Hematopoietic multipotent progenitor cell treated with erythropoietin and hydrocortisone succinate and interleukin-3 and kit ligand, for 8 days (in vitro differentiated cells): ENCODE data around the gene LYZL4.
A peak's percentile ranks its signal among the peaks of the same experiment; 100 is the strongest.

ENCODE experiments used
- DNase-seq: peaks from one replicate; pipeline ENCODE4 v3.0.0-alpha.2; 2015

Gene LYZL4

DNA sequence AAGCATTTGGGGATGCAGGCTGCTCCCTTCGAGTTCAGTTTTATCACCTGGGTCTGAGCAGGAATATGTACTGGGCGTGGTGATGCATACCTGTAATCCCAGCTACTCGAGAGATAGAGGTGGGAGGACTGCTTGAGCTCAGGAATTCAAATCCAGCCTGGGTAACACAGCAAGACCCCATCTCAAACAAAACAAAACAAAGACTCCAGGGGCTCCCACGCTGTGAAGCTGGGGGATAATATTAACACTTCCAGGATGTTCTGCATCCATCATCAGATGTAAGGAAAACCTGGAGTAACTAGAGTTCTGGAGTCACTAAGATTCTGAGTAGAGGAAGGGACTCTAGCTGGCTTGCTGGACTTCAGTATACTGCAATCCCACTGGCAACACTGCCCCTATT lies 40.6 kb downstream of the LYZL4 start:
- no peak for DNase-seq

DNA sequence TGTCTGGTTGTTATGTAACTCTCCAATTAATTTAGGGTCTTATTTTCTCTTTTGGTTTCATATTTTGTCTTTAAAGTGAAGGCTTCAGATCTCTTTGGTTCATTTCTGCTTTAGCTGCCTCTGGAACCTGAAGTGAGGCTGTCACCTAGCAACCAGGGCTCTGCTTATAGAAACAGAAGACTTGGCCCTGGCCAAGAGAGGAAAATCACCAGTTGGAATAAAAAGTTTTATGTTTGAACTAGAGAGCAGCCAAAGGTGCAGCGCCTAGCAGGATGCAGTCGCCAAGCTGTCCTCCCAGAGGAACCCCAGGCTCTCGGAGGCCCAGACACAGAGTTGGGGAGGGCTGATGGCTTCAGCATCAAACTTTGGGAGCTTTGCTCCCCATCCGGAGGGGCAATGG lies 41.1 kb downstream of the LYZL4 start:
- no peak for DNase-seq

DNA sequence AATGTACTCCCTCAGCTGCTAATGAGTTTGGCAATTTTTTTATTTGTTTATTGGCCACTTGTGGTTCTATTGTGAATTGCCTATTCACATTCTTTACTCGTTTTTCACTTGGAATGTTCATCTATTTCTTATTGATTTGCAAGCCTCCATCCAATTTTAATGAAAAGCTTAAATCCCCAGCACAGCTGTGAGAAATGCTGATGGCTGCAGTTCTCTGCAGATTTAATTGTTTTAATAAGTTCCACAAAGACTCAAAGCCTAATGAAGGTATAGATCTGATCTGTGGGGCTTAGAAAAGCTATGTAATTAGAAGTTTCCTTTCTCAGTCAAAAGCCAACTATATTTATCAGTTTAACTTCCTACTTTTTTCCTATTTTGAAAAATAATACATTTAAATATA lies 41.5 kb downstream of the LYZL4 start:
- no peak for DNase-seq

DNA sequence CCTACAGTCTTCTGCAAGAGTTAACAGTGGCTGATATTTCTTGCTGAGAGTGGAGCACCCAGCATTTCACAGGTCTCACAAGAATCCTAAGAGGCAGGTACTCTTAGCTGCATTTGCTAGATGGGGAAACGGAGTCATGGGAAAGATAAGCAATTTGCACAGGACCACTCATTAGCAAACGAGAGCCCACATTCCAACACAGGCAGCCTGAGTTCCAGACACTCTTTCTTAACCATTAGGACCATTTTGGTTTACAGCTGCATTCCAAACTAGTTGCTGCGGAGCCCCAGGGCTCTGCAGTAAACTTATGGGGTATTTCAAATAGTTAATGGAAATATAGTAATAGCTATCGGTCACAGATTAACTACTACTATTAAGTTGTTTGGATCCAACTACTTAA lies 42.5 kb downstream of the LYZL4 start:
- DNase-seq = no peak

DNA sequence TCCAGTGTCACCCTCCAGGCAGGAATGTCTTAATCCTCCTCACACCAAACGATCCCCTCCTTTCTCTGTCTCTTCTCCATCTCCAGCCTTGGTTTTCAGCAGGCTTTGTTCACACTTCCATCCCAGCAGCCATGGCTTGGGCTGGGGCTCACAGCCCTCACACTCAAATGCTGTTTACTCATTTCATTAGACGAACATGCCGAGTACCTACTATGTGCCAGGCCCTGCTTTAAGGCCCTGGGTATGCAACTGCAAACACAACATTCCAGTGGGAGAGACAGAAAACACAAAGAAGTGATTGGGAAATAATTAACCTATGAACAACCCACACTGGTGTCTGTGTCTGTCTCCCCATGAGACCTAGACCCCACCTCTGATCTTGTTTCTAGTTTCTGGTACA lies 43.9 kb downstream of the LYZL4 start:
- no peak for DNase-seq

DNA sequence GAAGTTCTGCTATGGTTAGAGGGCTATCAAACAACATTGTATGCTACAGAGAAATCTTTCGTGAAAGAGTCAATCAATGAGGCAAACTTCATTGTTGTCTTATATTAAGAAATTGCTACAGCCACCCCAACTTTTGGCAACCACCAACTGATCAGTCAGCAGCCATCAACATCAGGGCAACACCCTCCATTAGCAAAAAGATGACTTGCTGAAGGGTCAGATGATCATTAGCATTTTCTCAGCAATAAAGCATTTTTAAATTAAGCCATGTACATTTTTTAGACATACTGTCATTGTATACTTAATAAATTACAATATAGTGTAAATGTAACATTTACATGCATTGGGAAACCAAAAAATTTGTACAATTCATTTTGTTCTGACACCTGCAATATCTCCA lies 53.1 kb downstream of the LYZL4 start:
- no peak for DNase-seq

DNA sequence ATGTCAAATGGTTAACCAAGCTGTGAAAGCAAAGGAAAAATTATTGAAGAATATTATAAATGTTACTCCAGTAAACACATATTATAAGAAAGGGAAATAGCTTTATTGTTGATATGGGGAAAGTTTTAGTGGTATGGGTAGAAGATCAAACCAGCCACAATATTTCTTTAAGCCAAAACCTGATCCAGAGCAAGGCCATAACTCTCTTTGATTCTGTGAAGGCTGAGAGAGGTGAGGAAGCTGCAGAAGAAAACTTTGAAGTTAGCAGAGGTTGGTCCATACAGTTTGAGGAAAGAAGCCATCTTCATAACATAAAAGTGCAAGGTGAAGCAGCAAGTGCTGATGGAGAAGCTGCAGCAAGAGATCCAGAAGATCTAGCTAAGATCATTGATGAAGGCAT lies 54.8 kb downstream of the LYZL4 start:
- DNase-seq = no peak

DNA sequence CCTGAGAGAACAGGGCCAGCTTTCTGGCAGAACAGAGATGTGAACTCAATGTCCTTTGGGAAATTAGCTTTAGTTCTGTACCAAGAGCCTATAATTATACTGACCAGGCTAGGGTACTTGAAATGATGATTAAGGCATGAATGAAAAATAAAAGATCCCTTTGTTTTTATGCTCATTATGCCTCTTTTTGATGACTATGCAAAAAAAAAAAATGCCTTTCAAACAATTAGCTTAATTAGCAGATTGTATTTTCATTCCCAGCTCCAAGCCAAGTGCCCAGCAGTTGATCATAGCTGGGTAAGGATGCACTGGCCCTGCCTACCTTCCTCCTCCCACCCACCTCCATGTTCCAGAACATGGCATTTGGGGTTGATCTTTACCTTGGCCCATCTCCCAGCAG lies 56.8 kb downstream of the LYZL4 start:
- DNase-seq = no peak

DNA sequence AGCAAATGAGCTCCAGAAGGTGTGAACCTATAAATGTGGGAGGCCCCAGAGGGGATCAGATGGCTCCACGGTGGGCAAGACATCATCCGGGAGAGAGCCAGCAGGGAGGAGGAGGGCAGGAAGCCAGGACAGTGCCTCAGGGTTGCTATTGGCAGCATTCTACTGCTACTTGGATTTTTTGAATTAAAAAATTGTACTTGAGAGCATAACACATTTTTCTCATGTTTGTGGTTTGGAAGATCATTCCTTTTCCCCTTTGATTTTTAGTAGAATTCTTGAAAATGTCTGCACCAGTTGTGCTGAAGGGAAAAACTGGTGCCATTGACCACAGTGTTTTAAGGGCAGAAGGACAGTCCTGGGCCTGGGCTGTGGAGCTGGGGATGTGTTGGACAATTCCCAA lies 59.2 kb downstream of the LYZL4 start:
- DNase-seq = no peak

DNA sequence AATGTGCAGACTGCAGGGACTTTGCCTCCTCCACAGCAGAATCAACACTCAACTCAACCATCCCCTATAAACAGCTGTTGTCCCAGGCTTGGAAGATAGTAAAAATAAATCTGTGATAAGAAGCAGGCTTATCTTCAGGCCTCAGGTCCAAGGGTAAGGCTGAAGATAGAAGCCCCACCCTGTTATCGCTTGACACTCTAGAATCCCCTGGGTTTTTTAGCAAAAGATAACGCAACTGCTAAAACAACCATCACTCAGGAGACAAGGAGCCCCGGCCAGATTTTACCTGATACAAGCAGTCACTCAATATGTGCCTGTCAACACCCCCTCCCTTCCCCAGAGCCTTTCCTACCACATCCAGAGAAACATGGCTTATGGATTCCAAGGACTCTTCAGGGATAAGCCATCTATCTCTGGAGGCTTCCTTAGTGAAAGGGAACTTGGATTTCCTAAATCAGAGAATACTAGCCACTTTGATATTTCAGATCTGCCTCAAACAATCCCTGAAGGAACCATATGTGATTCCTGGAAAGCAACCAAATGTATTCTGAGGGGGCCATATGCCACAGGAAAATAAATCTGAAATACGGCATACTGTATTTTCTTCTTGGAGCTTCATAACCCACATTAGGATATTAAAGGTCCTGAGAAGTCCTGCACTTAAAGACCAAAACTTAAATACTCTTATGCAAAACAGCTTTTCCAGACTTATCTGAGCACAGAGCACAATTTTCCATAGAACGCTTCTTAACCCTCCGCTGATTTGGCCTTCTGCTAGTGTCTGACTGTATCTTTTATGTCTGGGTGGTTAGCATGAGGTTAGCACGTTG lies 60.4 kb downstream of the LYZL4 start:
- peak; percentile 41 for DNase-seq

DNA sequence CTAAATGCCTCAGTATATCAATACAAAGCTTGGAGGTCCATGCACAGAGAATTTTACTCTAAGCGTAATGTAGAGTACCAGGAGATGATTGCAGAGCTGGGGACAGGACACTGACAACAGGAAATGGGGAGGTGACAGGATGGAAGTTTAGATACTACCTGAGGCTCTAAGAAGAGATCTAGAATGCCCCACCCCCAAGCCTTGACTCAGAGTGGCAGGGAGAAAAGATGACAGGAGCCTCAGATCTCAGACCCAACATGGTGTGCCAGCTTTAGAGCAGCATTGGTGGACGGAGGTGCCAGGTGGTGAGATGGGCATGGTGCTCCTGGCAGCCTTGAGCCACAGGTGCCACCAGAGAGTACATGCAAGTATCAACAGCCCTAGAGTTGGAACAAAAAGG lies 62.5 kb downstream of the LYZL4 start:
- no peak for DNase-seq
